HG02981 (cell line): ENCODE results near the gene NCAN.
"Not testable (repeated sequence)": the region's sequence is repeated elsewhere in the genome, so short reads cannot be mapped to it uniquely, and the experiment has no call there.

ENCODE experiments used
- ATAC-seq: cut with Tn5 transposase; IDR thresholded peaks from one replicate; pipeline ENCODE4 v1.9.1; 2021; ENCODE audit warnings: mild to moderate bottlenecking, moderate library complexity; ENCODE audit not compliant: unreplicated experiment

Gene NCAN

DNA sequence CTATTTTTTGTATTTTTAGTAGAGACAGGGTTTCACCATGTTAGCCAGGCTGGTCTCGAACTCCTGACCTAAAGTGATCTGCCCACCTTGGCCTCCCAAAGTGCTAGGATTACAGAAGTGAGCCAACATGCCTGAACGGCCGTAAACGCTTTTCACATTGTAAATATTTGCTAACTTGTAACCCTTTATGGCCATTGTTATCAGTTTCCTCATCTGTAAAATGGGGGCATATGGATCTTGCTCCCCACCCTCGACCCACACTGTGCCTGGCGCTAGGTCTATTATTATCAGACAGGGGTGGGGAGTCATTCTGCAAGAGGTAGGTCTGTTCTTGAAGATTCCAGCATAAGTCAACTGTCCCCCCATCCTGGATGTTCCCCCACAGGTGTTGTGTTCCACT lies 11.9 kb downstream of the NCAN start:
- ATAC-seq = no peak

DNA sequence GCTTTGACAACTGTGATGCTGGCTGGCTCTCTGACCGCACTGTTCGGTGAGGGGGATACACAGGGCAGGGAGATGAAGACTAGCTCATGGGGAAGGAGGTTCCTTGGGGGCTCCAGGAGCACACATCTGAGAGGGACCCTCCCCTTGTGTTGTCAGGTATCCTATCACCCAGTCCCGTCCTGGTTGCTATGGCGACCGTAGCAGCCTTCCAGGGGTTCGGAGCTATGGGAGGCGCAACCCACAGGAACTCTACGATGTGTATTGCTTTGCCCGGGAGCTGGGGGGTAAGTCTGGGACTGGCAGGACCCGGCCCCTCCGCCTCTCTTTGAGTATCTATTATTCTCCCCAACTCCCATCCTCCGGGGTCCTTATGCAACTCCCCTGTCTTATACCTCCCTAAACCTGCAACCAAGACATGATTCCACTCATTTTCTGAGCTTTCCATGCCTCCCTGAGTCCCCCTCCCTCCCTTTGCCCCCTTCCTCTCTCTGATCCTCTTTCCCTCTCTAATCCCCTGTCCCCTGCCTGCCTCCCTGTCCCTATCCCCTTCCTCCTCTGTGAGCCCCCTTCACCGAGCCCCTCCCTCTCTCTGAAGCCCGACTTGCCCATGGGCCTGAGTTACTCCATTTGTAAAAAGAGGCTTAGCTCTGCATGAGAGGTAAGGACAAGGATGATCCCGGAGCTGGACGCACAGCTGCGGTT lies 12.5 kb downstream of the NCAN start:
- ATAC-seq = no peak

DNA sequence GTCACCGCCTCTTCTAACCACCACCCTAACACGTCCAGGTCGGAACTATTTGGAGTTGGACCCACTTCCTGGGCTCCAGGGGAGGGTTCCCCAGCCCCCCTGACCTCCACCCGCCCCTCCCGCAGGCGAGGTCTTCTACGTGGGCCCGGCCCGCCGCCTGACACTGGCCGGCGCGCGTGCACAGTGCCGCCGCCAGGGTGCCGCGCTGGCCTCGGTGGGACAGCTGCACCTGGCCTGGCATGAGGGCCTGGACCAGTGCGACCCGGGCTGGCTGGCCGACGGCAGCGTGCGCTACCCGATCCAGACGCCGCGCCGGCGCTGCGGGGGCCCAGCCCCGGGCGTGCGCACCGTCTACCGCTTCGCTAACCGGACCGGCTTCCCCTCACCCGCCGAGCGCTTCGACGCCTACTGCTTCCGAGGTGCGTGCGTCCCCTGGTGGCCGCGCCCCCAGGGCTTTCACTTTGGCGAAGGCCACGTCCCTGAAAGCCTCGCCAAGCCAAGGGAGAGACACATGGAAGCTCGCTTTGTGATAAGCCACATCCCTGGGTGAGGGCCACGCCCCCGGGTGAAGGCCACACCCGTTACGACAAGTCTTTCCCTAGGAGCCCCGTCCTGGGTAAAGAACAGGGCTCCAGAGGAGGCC lies 13.2 kb downstream of the NCAN start:
- ATAC-seq = no peak

DNA sequence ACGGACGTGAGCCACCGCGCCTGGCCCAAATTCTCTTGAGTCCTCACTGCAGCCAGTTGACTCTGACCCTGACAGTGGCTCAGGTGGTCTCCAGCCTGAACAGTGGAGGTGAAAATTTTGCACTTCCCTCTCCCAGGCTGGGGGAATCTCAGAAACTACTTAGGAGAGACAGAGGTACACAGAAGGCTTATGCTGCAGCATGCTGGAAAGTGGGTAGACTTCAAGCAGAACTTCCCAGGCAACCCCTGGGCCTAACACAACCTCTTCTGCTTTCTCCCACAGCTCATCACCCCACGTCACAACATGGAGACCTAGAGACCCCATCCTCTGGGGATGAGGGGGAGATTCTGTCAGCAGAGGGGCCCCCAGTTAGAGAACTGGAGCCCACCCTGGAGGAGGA lies 14.4 kb downstream of the NCAN start:
- ATAC-seq = no peak

DNA sequence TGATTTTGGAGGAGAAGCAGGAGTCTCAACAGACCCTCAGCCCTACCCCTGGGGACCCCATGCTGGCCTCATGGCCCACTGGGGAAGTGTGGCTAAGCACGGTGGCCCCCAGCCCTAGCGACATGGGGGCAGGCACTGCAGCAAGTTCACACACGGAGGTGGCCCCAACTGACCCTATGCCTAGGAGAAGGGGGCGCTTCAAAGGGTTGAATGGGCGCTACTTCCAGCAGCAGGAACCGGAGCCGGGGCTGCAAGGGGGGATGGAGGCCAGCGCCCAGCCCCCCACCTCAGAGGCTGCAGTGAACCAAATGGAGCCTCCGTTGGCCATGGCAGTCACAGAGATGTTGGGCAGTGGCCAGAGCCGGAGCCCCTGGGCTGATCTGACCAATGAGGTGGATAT lies 14.9 kb downstream of the NCAN start:
- ATAC-seq = no peak

DNA sequence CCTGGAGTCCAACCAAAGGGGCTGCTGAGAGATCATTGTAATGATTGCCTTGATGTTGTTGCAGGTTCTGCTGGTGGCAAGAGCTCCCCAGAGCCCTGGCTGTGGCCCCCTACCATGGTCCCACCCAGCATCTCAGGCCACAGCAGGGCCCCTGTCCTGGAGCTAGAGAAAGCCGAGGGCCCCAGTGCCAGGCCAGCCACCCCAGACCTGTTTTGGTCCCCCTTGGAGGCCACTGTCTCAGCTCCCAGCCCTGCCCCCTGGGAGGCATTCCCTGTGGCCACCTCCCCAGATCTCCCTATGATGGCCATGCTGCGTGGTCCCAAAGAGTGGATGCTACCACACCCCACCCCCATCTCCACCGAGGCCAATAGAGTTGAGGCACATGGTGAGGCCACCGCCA lies 15.5 kb downstream of the NCAN start:
- no peak for ATAC-seq

DNA sequence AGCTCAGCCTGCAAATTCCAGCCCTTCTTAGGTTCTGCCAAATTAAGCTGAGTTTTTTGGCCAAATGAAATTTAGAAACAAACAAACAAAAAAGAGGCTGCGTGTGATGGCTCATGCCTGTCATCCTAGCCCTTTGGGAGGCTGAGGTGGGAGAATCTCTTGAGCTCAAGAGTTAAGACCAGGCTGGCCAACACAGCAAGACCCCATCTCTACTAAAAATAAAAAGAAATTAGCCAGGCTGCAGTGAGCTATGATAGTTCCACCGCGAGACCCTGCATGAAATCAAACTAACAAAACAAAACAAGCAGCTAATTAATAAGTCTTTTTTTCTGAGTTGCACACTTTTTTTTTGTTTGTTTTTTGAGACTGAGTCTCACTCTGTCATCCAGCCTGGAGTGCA lies 17.9 kb downstream of the NCAN start:
- ATAC-seq = no peak

DNA sequence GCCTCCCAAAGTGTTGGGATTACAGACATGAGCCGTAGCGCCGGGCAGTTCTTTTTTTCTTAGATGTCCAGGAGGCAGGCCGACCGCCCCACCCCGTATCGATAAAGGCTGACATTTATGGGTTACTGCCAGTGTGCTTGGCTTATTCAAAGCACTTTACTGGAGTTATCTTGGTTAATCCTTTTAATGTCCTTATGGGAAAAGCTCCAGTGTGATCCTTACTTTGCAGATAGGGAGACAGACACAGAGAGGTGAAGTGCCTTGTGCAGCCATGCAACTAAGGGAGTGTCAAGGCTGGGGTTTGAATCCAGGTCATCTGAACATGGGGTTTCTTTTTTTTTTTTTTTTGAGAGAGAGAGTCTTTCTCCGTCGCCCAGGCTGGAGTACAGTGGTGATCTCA lies 19.2 kb downstream of the NCAN start:
- no peak for ATAC-seq

DNA sequence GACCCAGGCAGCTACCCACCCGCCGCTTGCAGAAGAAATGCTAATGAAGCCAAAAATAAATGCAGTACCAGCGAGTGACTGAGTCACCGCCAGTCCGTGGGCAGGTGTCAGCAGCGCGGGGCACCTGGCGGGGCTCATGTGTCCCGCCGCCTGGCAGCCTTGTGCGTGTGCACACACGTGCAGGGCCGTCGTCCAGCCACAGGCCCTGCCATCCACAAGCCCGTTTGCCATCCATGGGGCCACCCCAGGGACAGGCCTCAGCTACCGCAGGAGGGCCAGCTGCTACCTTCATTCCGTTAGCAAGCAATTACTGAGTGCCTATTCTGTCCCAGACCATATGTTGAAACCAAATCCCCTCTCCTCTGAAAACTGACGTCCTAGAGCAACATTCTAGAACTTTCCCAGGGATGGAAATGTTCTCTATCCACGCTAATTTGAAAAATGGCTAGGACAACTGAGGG lies 20.5 kb downstream of the NCAN start:
- no peak for ATAC-seq

DNA sequence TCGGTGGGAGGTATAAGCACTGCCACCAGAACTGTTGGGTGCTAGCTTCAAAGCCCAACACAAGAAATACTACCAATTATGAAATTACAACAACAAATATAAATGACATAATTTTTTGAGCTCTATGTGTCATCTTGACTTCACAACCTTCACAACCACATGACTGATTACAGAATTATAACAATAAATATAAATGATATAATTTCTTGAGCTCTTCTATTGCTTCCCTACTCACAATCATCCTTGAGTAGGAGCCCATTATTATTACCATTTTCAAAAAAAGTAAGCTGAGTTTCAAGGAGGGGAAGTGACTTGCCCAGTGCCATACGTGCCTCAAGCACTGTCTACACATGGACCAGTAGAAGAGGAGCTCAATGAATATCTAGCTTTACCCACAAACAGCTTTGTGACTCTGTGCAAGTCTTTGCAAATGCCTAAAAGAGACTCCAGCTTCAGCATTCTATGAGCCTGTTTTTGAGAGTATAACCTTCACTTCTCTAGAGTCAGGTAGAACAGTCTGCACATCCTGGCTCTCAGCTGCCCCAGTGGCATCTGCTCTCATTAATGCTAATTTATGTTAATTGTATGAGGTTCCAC lies 22.6 kb downstream of the NCAN start:
- no peak for ATAC-seq

DNA sequence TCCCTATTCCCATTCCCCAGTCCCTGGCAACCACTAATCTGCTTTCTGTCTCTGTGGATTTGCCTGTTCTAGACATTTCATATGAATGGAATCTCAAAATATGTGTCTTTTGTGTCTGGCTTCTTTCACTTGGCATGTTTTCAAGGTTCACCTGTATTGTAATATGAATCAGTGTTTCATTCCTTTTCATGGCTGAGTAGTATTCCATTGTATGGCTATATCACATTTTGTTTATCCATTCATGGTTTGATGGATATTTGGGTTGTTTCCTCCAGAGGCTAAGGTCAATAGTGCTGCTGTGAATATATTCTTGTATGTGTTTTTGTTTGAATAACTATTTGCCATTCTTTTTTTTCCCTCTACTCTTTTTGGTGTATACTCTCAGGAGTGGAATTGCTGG lies 24.4 kb downstream of the NCAN start:
- ATAC-seq = no peak

DNA sequence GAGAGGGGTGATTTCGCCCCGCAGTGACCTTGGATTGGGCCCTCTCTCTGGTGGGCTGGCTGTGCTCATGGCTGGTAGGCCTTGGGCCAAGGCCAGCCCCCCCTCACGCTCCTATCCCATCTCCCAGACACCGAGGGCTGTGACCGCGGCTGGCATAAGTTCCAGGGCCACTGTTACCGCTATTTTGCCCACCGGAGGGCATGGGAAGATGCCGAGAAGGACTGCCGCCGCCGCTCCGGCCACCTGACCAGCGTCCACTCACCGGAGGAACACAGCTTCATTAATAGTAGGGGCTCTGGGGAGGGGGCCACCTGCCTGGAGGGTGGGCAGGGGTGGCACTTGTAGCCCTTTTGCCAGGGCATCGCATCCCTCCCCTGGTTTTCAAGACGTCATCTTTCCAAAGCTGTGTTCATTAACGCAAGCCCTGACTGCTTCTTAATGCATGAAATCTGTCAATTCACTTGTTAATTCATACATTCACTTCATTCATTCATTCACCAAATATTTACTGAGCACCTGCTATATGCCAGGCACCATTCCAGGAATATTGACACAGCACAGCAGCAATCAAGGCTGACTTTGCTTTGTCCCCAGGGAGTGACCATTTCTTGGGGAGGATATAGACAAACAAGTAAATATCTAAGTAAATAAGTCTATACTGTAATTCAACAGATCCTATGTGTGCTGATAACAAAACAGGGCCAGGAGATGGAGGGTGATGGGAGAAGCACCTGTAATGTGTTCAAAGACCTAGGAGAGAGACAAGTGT lies 26.6 kb downstream of the NCAN start:
- no peak for ATAC-seq

DNA sequence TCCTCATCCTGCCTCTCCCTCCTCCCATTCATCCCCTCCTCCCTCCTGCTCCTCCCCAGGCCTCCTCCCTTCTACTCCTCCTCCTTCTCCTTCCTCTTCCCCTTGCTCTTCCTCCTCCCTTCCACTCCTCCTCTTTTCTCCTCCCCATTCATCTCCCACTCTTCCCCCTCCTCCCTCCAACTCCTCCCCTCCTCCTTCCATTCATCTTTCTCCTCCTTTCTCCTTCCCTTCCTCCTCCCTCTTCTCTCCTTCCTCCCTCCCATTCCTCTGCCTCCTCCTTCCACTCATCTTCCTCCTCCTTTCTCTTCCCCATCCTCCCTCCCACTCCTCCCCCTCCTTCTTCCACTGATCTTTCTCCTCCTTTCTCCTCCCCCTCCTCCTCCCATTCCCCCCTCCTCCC lies 27.9 kb downstream of the NCAN start:
- ATAC-seq = no peak

DNA sequence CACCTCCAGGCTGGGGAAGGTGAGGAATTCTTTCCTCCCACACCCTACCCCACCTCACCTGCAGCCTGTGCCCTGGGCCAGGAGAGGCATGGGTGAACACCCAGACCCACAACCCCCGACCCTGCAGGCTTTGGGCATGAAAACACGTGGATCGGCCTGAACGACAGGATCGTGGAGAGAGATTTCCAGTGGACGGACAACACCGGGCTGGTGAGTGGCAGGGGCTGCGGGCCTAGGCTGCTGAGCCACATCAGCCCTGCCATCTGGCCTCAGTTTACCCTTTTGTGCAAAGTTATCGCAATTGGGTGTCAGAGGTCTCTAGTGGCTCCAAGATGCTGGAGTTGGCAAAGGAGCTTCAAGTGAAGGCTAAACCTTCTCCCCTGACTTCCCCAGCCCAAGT lies 28.7 kb downstream of the NCAN start:
- no peak for ATAC-seq

DNA sequence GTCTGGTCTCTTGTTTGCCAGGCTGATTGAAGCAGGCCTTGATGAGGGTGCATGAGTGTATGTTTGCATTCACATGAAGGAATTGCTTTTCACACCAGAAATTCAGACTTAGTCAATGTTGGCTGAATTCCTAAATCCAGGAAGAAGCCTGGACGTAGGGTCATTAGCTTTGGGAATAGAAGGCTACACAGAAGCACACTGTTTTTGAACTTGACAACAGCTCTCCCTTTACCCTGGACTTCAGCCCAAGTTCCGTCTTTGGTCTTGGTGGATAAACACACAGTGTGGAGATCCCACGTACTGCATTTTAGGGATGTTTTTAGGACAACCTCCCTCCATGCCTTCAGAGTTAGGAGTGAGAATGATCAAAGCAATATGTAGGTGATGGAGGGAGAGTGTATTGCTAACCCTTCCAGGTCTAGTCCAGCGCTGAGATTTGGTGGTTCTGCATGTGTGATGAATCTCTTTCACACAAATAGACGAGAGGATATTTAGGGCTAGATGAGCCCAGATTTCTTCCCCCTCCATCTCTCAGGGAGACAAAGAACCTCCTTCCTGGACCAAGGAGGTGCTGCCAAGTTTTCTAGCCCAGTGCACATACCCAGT lies 38.5 kb downstream of the NCAN start:
- ATAC-seq = no peak

DNA sequence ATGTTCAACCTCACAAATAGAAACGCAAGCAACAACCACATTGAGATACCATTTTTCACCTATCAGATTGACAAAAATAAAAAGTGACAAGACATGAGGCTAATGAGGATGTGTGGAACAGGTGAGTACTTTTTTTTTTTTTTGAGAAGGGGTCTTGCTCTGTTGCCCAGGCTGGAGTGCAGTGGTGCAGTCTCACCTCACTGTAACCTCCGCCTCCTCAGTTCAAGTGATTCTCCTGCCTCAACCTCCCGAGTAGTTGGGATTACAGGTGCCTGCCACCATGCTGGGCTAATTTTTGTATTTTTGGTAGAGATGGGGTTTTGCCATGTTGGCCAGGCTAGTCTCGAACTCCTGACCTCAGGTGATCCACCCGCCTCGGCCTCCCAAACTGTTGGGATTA lies 41.7 kb downstream of the NCAN start:
- not testable (repeated sequence) for ATAC-seq

DNA sequence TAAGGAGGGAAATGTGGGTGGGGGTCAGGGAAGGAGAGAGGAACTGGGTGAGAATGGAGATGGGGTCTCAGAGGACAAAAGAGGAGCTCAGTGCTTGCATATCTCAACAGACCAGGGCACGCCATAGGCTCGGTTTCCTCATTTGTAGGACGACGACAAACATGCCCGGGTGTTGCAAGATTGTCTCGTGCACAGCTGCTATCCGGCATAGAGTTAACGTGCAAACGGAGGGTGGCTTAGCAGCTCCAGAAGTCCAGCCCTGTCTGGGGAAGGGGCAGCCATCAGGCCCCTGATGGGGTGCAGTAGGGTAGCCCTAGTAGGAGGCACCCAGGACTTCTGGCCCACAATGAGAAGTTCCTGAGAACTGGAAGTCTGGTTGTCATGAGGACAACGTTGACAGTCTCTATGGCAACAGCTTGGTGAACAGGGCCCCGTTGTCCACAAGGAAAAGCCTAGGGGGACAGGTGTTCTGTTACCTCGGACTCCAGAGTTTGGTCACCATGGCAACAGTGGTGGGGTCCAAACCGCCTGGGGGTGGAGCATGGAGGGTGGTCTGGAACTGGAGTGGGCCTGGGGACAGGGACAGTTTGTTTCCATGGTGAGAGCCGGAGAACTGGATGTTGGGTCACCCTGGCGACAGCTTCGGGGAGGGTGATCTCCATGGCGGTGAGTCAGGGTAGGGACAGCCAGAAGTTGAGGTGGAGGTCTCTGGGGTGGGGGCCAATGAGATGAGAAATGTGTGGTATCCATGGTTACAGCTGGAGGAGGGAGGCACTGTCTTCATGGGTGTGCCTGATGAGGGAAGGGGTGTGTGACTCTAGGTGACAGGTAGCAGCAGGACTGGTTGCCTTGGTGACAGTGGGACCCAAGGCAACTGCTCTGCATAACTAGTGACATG lies 44.6 kb downstream of the NCAN start:
- no peak for ATAC-seq

DNA sequence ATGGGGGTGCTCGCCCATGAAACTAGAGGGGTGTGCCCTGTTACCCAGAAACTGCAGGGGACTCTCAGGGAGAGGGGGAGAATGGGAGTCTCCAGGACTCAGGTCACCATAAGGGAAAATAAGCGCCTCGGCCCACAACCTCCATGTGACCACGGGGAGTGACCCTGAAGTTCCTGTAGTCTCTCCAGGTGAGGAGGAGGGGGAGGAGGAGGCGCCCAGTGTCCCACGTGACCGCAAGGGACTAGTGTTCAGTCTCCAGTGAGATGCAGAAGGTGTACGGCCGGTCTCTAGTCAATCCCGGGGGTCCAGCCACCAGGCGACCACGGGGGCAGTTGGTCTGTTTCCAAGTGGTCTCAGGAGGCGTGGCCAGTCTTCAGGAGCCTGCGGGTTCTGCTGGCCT lies 45.4 kb downstream of the NCAN start:
- ATAC-seq = no peak

DNA sequence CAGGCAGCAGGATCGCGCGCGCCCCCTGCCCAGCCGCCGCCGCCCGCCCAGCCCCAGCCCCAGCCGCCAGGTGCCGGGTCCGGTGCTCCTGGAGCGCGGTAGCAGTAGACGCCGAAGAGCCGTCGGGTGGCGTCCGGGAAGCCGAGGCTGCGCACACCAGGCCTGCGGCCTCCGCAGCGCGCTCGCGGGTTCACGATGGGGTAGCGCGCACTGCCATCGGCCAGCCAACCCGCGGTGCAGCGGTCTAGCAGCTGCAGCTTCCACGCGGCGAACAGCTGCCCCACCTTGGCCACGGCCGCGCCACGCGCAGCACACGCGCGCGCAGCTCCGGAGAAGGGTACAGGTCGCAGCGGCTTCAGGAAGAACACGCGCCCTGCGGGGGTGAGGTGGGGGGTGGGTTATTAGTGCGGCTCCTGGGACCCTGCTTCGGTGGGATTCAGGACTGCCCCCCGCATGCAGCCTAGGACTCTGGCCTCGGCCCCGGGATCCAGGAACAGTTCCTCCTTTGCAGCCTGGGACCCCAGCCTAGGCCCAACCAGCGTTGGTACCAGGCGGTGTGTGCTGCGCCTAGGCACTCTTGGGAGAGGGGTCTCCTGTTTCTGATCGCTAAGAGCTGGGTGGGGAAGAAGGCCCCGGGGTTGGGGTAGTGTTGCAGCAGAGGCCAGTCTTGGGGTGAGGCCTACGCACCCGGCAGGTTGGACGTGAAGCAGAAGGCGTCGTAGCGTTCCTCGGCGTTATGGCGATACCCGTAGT lies 46.3 kb downstream of the NCAN start:
- ATAC-seq = no peak
